Gastroesophageal sphincter (tissue), 4 donors: ENCODE data around the gene RCVRN. TPM values are rescaled to one million over a fixed set of nuclear protein-coding genes. Genes with fewer than 3 reads are reported as not detected.
"Not testable (repeated sequence)": the region's sequence is repeated elsewhere in the genome, so short reads cannot be mapped to it uniquely, and the experiment has no call there.

Experiments used
- ATAC-seq: fragments of 150-250 bp; one replicate; pipeline ENCODE4 v1.9.1; 2016; ENCODE audit warnings: mild to moderate bottlenecking, moderate library complexity
- H3K27ac ChIP-seq, 4 donors: fragments of 200-600 bp; sonication (generic) in 3 of 4; 1 replicate in 3 of 4; 2 replicates in 1 of 4; pipeline ENCODE4 v1.5.1; 2016 to 2019
- H3K27me3 ChIP-seq: fragments of 200-600 bp; sonication (generic); one replicate; pipeline ENCODE4 v1.5.1; 2019
- H3K36me3 ChIP-seq, 2 donors: fragments of 200-600 bp; sonication (generic); one replicate each; pipeline ENCODE4 v1.5.1; 2019; ENCODE audit warnings: control low read depth in 1 of 2
- H3K4me1 ChIP-seq, 3 donors: fragments of 200-600 bp; sonication (generic); 1 replicate in 2 of 3; 2 replicates in 1 of 3; pipeline ENCODE4 v1.5.1; 2016 to 2019; ENCODE audit warnings: control low read depth in 2 of 3
- H3K4me3 ChIP-seq, 2 donors: fragments of 200-600 bp; sonication (generic); one replicate each; pipeline ENCODE4 v1.5.1; 2019; ENCODE audit warnings: mild to moderate bottlenecking in 1 of 2, moderate library complexity in 1 of 2
- H3K9me3 ChIP-seq, 3 donors: fragments of 200-600 bp; sonication (generic); one replicate each; pipeline ENCODE4 v1.5.1; 2017 to 2019; ENCODE audit warnings: control low read depth in 2 of 3
- EP300 ChIP-seq: sonication (generic); formaldehyde crosslinking; IDR thresholded peaks from one replicate; pipeline ENCODE4 v1.6.1; 2017; ENCODE audit warnings: antibody characterized with exemption, mild to moderate bottlenecking
- POLR2A ChIP-seq, 2 donors: fragments of 450-650 bp; IDR thresholded peaks; one replicate each; pipeline ENCODE4 v1.6.1; 2017; ENCODE audit warnings: antibody characterized with exemption in 2 of 2, mild to moderate bottlenecking in 2 of 2, moderate library complexity in 1 of 2
- POLR2AphosphoS5 ChIP-seq: sonication (generic); formaldehyde crosslinking; IDR thresholded peaks from one replicate; pipeline ENCODE4 v1.6.1; 2017; ENCODE audit warnings: antibody characterized with exemption
- whole genome bisulfite sequencing, 2 donors: methylation state at CpG; one replicate each; pipeline ENCODE4 v1.1.5; 2018; ENCODE audit warnings: low coverage in 1 of 2; 5-methylcytosine and 5-hydroxymethylcytosine counted together
- total RNA-seq, 4 donors: library from RNA; depleted of rRNA; stranded (reverse); fragments of >200 nt; gene quantifications; one replicate each; pipeline ENCODE4 v1.1.0, GENCODE V29; 2016
- TF ChIP-seq, protein P1 (sequence below), 4 experiments: fragments of 200-600 bp in 2 of 4; fragments of 450-650 bp in 2 of 4; sonication (generic) in 1 of 4; IDR thresholded peaks; one replicate each; pipeline ENCODE4 v1.5.1; 2017 to 2019; ENCODE audit warnings: antibody characterized with exemption in 4 of 4, mild to moderate bottlenecking in 2 of 4, moderate library complexity in 2 of 4

RCVRN gene
- total RNA-seq, 4 donors from 2014 or later = 0.27 to 0.81 (median 0.32) TPM; not detected in 1

DNA sequence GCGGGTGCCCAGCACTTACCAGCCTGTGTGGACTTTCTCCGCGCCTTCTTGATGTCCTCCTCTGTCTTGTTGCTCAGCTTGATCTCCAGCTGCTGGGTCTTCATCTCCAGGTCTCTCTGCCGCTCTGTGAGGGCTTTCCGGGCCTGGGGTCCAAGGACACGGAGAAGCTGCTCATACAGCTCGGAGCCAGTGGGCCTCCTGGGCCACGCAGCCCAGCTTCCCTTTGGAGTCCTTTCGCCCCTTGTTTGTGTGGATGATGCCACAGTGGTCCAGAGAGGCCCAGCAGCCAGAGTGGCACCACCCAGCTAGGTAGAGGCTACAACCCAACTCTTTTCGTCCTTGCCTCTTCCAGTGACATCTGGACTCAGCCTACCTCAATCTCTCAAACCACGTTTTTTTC is 20.4 kb upstream of the RCVRN start:
- WGBS, 2 donors = 88 to 100% methylated on average over 3 to 4 of the region's 11 CpGs
- Histone ChIP-seq H3K27ac (no peak overlapping the region), H3K27me3 (no peaks in the 10 kb centered on the region), H3K36me3 (peaks cover 0 to 21% of the 10 kb centered on the region in 2 donors), H3K4me3 (no peak overlapping the region), H3K9me3 (no peaks in the 10 kb centered on the region), H3K4me1 (peaks cover 0 to 11% (median 4%) of the 10 kb centered on the region in 3 donors)
- ATAC-seq = no peak
- no peak for TF ChIP-seq POLR2AphosphoS5
- TF ChIP-seq, protein P1, sequence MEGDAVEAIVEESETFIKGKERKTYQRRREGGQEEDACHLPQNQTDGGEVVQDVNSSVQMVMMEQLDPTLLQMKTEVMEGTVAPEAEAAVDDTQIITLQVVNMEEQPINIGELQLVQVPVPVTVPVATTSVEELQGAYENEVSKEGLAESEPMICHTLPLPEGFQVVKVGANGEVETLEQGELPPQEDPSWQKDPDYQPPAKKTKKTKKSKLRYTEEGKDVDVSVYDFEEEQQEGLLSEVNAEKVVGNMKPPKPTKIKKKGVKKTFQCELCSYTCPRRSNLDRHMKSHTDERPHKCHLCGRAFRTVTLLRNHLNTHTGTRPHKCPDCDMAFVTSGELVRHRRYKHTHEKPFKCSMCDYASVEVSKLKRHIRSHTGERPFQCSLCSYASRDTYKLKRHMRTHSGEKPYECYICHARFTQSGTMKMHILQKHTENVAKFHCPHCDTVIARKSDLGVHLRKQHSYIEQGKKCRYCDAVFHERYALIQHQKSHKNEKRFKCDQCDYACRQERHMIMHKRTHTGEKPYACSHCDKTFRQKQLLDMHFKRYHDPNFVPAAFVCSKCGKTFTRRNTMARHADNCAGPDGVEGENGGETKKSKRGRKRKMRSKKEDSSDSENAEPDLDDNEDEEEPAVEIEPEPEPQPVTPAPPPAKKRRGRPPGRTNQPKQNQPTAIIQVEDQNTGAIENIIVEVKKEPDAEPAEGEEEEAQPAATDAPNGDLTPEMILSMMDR (IDR thresholded peaks at IDR 0.05) = no peak
- no peak for TF ChIP-seq POLR2A (IDR thresholded peaks at IDR 0.05)
- no peak for TF ChIP-seq EP300

DNA sequence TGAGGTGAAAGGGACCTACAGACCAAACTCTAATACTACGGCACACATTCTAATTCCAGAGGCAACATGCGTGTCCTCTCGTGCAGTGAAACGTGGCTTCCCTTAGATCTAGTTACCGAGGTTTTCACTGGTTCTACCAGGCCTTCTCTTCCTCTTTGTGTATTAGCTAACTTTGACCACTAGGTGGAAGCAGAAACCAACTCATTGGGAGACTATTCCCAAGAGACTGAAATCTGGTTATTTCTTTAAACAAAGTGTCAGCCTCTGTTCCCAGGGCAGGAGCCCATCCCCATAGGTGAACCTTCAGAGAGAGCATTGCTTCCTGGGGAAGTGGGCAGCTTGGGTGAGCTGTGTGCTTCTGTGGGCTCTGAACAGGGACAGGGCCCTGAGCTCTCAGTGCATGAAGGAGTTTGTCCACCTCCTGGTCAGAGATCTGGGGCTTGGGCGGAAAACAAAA is 19.7 kb upstream of the RCVRN start:
- Histone ChIP-seq H3K36me3 (peaks cover 0 to 21% of the 10 kb centered on the region in 2 donors), H3K27ac (no peak overlapping the region), H3K27me3 (no peaks in the 10 kb centered on the region), H3K4me3 (no peak overlapping the region), H3K4me1 (peaks cover 0 to 9% (median 4%) of the 10 kb centered on the region in 3 donors), H3K9me3 (no peaks in the 10 kb centered on the region)
- ATAC-seq = peak; percentile 59
- WGBS, 2 donors = 2 to 11% methylated on average over 3 to 5 of the region's 6 CpGs
- TF ChIP-seq POLR2A (IDR thresholded peaks at IDR 0.05) = no peak
- TF ChIP-seq, protein P1 (IDR thresholded peaks at IDR 0.05) = peak; percentile 82 to 90 (median 86)

DNA sequence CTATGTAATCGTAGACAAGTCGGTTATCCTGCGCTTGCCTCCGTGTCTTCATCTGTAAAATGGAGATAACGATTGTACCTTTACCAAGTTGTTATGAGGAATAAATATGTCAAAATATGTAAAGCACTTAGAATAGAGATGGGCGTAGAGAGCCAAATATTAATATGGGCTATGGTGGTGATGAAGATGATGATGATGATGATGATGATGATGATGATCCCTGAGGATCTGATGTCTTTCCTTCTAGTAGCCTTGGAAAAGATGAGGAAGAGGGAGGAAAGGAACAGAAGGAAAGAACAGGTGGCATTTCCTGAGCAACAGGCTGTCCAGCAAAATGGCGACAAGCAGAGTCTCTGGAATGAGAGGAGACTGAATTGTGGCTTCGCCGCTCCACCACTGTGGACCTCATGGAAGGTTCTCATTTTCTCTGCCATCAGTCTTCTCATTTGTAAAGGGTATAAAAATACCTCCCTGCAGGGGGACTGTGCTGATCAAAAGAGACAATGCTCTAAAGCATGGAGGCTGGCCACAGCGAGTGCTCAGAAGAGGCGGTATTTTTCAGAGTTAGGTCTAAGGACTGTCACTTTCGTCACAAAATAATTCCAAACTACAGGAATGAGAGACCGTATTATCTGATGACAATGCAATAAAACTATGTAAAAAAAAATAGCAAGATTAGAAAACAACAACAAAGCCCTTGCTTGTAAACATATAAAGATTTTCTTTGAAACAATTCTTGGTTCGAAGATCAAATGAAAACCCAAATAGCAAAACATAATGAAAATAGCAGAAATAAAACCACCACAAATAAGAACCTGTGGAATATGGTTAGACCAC is 17.2 kb upstream of the RCVRN start:
- Histone ChIP-seq H3K4me1 (peaks cover 0 to 9% (median 4%) of the 10 kb centered on the region in 3 donors), H3K27ac (no peak overlapping the region), H3K36me3 (peaks cover 0 to 46% of the 10 kb centered on the region in 2 donors), H3K4me3 (no peak overlapping the region), H3K9me3 (no peaks in the 10 kb centered on the region), H3K27me3 (no peaks in the 10 kb centered on the region)
- WGBS, 2 donors = 93% methylated on average over 7 to 14 of the region's 14 CpGs
- no peak for ATAC-seq
- TF ChIP-seq EP300 (no peak), POLR2A (IDR thresholded peaks at IDR 0.05) (no peak), POLR2AphosphoS5 (no peak)
- TF ChIP-seq, protein P1 (IDR thresholded peaks at IDR 0.05) = no peak

DNA sequence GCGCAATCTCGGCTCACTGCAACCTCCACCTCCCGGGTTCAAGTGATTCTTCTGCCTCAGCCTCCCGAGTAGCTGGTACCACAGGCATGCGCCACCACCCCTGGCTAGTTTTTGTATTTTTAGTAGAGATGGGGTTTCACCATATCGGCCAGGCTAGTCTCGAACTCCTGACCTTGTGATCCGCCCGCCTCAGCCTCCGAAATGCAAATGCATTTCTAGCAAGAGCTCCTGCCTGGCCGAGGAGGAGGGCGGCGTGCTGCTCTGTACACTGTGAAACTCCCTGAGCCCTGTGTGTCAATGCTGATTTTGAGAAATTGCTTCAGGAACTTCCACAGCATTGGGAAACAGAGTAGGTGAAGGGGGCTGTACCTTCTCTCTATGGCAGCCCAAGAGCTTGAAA is 16.1 kb upstream of the RCVRN start:
- not testable (repeated sequence) for H3K4me3 ChIP-seq, H3K4me1 ChIP-seq, ATAC-seq, H3K27me3 ChIP-seq, H3K27ac ChIP-seq, H3K9me3 ChIP-seq
- 85 to 96% methylated on average over 4 to 8 of the region's 13 CpGs for WGBS, 2 donors
- H3K36me3 ChIP-seq = peaks cover 0 to 52% of the 10 kb centered on the region in 2 donors

DNA sequence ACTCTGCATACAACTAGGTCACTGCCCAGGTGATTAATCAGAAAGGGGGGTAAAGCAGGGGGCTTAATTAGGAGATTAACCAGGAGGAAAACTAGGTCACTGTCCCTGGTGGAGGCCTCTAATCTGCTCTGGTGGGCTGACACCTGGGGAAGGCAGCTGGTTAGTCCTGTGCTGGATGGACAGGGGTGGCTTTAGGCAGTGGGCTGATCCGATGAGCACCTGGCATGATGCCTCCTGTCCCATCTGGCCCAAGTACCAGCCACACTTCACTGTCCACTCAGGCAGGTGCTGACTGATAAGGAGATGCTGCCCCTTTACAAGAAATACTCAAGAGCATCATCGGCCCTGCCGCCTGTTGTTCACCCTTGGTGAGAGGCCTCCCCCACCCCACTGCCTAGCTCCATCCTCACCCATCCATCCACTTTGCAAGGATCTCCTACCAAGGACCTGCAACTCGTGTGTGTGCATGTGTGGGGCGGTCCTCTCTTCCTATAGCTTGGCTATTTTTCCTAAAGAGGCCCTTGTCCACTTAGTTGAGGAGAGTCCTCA is 13.8 kb upstream of the RCVRN start:
- Histone ChIP-seq H3K36me3 (peaks cover 0 to 60% of the 10 kb centered on the region in 2 donors), H3K4me1 (no peaks in the 10 kb centered on the region), H3K27ac (no peak overlapping the region), H3K4me3 (no peak overlapping the region), H3K27me3 (no peaks in the 10 kb centered on the region), H3K9me3 (no peaks in the 10 kb centered on the region)
- 40% methylated on average over 1 of the region's 5 CpGs; no CpG with 5 or more reads in 1 of the 2 donors for WGBS, 2 donors
- TF ChIP-seq EP300 = no peak
- TF ChIP-seq, protein P1 (IDR thresholded peaks at IDR 0.05) = no peak
- TF ChIP-seq POLR2AphosphoS5 = no peak
- no peak for TF ChIP-seq POLR2A (IDR thresholded peaks at IDR 0.05)
- no peak for ATAC-seq
